OCI-LY7 (cell line): ENCODE results near the gene MRPL44. TPM values are rescaled to one million over a fixed set of nuclear protein-coding genes. Genes with fewer than 3 reads are reported as not detected.

Source experiments
- BruUV-seq: library from RNA; stranded (reverse); fragments of 400-500 nt; replicated peaks from 2 replicates; lab custom pipeline; 2021; lab: Mats Ljungman, UMichigan
- CTCF ChIA-PET: fragments of 300-600 bp; sonication (Branson Sonifier 250); formaldehyde crosslinking; loops from one replicate; lab custom pipeline; 2022; ENCODE audit warnings: antibody characterized with exemption; ENCODE audit not compliant: unreplicated experiment; lab: Charles Lee
- POLR2A ChIA-PET: fragments of 300-600 bp; sonication (Branson Sonifier 250); formaldehyde crosslinking; loops from one replicate; lab custom pipeline; 2022; ENCODE audit warnings: antibody characterized with exemption; lab: Charles Lee
- DNase-seq: peaks from one replicate; pipeline ENCODE4 v3.0.0-alpha.2; 2015; ENCODE audit warnings: low spot score
- H2AFZ ChIP-seq: fragments of 200-600 bp; sonication (generic), shearing (Covaris generic); 2 replicates; pipeline ENCODE4 v1.6.1; 2014; ENCODE audit warnings: mild to moderate bottlenecking, antibody characterized with exemption, low read length, moderate library complexity
- H3K27ac ChIP-seq: fragments of 200-600 bp; sonication (generic); 2 replicates; pipeline ENCODE4 v1.5.1; 2014; ENCODE audit warnings: mixed run types, low read depth, mild to moderate bottlenecking, moderate library complexity, low read length, inconsistent platforms; ENCODE audit not compliant: poor library complexity, severe bottlenecking
- H3K36me3 ChIP-seq: fragments of 200-600 bp; sonication (generic); 2 replicates; pipeline ENCODE4 v1.6.1; 2014; ENCODE audit warnings: mild to moderate bottlenecking, antibody characterized with exemption, low read length, moderate library complexity, mixed read lengths; ENCODE audit not compliant: insufficient read depth
- H3K4me1 ChIP-seq: fragments of 200-600 bp; sonication (generic); 2 replicates; pipeline ENCODE4 v1.5.1; 2014; ENCODE audit warnings: mild to moderate bottlenecking, low read length; ENCODE audit not compliant: insufficient read depth, poor library complexity, severe bottlenecking
- H3K4me2 ChIP-seq: fragments of 200-600 bp; sonication (generic); 2 replicates; pipeline ENCODE4 v1.6.1; 2014; ENCODE audit warnings: mild to moderate bottlenecking, low read length
- H3K4me3 ChIP-seq: fragments of 200-600 bp; sonication (generic); 2 replicates; pipeline ENCODE4 v1.5.1; 2014; ENCODE audit warnings: mild to moderate bottlenecking, low read depth, low read length; ENCODE audit not compliant: poor library complexity, severe bottlenecking
- H3K79me2 ChIP-seq: fragments of 200-600 bp; sonication (generic); 2 replicates; pipeline ENCODE4 v1.6.1; 2016; ENCODE audit warnings: low read depth, mild to moderate bottlenecking, low read length, moderate library complexity, mixed read lengths; ENCODE audit not compliant: insufficient read depth
- H3K9me2 ChIP-seq: fragments of 200-600 bp; sonication (generic); 2 replicates; pipeline ENCODE4 v1.6.1; 2016; ENCODE audit warnings: mild to moderate bottlenecking, low read length, mixed read lengths; ENCODE audit not compliant: insufficient read depth
- H3K9me3 ChIP-seq: fragments of 200-600 bp; sonication (generic); 2 replicates; pipeline ENCODE4 v1.6.1; 2014; ENCODE audit warnings: mild to moderate bottlenecking, mixed run types, low read length, mixed read lengths
- H4K20me1 ChIP-seq: fragments of 200-600 bp; sonication (generic); 2 replicates; pipeline ENCODE4 v1.6.1; 2014; ENCODE audit warnings: mild to moderate bottlenecking, antibody characterized with exemption, low read length, moderate library complexity, mixed read lengths; ENCODE audit not compliant: insufficient read depth
- EZH2phosphoT487 ChIP-seq: fragments of 200-600 bp; sonication (generic); IDR thresholded peaks from 2 replicates; pipeline ENCODE4 v1.6.1; 2018; ENCODE audit warnings: low read depth, borderline replicate concordance, mild to moderate bottlenecking, mixed run types, antibody characterized with exemption, low read length, moderate library complexity, mixed read lengths
- intact Hi-C: fragments of 100-400 bp; cut with micrococcal nuclease; formaldehyde crosslinking; loops from one replicate; pipeline ENCODE4 v1.10.0; 2022; ENCODE audit not compliant: unreplicated experiment
- total RNA-seq, 2 experiments: library from RNA; depleted of rRNA in 1 of 2; stranded (reverse); fragments of >200 nt in 1 of 2; shearing (Covaris generic) in 1 of 2; gene quantifications; 2 replicates each; pipeline ENCODE4 v1.2.3, GENCODE V29; 2014 to 2022
- TF ChIP-seq, protein P1 (sequence below): fragments of 200-600 bp; sonication (generic); conservative IDR thresholded peaks from 2 replicates; pipeline ENCODE4 v1.5.1; 2014; ENCODE audit warnings: mild to moderate bottlenecking, antibody characterized with exemption, low read length, moderate library complexity, mixed read lengths

MRPL44 gene
- total RNA-seq, 2 experiments from 2014 or later, result 36.2 to 38.6 TPM

GRCh38 chr2:223989856-223990232 lies 32.6 kb downstream of the MRPL44 start:
- TF ChIP-seq, protein P1, sequence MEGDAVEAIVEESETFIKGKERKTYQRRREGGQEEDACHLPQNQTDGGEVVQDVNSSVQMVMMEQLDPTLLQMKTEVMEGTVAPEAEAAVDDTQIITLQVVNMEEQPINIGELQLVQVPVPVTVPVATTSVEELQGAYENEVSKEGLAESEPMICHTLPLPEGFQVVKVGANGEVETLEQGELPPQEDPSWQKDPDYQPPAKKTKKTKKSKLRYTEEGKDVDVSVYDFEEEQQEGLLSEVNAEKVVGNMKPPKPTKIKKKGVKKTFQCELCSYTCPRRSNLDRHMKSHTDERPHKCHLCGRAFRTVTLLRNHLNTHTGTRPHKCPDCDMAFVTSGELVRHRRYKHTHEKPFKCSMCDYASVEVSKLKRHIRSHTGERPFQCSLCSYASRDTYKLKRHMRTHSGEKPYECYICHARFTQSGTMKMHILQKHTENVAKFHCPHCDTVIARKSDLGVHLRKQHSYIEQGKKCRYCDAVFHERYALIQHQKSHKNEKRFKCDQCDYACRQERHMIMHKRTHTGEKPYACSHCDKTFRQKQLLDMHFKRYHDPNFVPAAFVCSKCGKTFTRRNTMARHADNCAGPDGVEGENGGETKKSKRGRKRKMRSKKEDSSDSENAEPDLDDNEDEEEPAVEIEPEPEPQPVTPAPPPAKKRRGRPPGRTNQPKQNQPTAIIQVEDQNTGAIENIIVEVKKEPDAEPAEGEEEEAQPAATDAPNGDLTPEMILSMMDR, result no peak
- TF ChIP-seq EZH2phosphoT487, result no peak
- Histone ChIP-seq H3K27ac (no peak overlapping the region), H3K9me2 (no peaks in the 10 kb centered on the region), H4K20me1 (no peaks in the 10 kb centered on the region), H2AFZ (no peak overlapping the region), H3K36me3 (no peaks in the 10 kb centered on the region), H3K9me3 (no peaks in the 10 kb centered on the region), H3K4me1 (no peaks in the 10 kb centered on the region), H3K4me3 (no peak overlapping the region), H3K79me2 (no peaks in the 10 kb centered on the region), H3K4me2 (no peak overlapping the region)
- POLR2A ChIA-PET, result no interaction called here
- CTCF ChIA-PET, result no interaction called here
- intact Hi-C loops, result no loop called here
- DNase-seq, result no peak
- no TSS peak for BruUV-seq

GRCh38 chr2:223991611-223992010 lies 34.3 kb downstream of the MRPL44 start:
- ChIA-PET POLR2A (no interaction called here), CTCF (no interaction called here)
- Histone ChIP-seq H4K20me1 (no peaks in the 10 kb centered on the region), H3K36me3 (no peaks in the 10 kb centered on the region), H3K9me3 (no peaks in the 10 kb centered on the region), H3K9me2 (no peaks in the 10 kb centered on the region), H3K27ac (no peak overlapping the region), H3K79me2 (no peaks in the 10 kb centered on the region), H3K4me2 (no peak overlapping the region), H3K4me1 (no peaks in the 10 kb centered on the region), H2AFZ (no peak overlapping the region), H3K4me3 (no peak overlapping the region)
- BruUV-seq, result no TSS peak
- intact Hi-C loops, result no loop called here
- TF ChIP-seq, protein P1, result no peak
- no peak for TF ChIP-seq EZH2phosphoT487
- DNase-seq, result no peak

GRCh38 chr2:223993634-223994232 lies 36.5 kb downstream of the MRPL44 start:
- no peaks in the 10 kb centered on the region for H3K79me2 ChIP-seq

More at GRCh38 chr2:223993634-223994232, 36.5 kb downstream of the MRPL44 start:
- Histone ChIP-seq H3K36me3 (no peaks in the 10 kb centered on the region), H3K27ac (no peak overlapping the region), H3K4me3 (no peak overlapping the region), H4K20me1 (no peaks in the 10 kb centered on the region), H3K9me2 (no peaks in the 10 kb centered on the region), H3K4me2 (no peak overlapping the region), H3K4me1 (no peaks in the 10 kb centered on the region), H3K9me3 (no peaks in the 10 kb centered on the region), H2AFZ (no peak overlapping the region)
- BruUV-seq, result no TSS peak
- peak; percentile 74 for DNase-seq
- intact Hi-C loops, result loop anchor here (1.0 kb wide), 1 partner anchor 291 kb away; no protein-coding TSS in a partner anchor
- ChIA-PET CTCF (interaction anchor here (0.5 to 1.6 kb wide), 5 partner anchors 11 to 340 kb away, joined by 3 to 5 read pairs (median 4); no protein-coding TSS in a partner anchor), POLR2A (interaction anchor here (0.7 to 1.7 kb wide), 6 partner anchors 17 to 933 kb away, joined by 3 to 7 read pairs (median 3); no protein-coding TSS in a partner anchor)
- TF ChIP-seq EZH2phosphoT487, result no peak
- TF ChIP-seq, protein P1, result peak; percentile 93
